CD4-positive, alpha-beta T cell treated with Interleukin-2 at 100 ng/mL for 4 hours (primary cell): ENCODE measurements around the gene DUSP5.

Source experiments
- DNase-seq: peaks from one replicate; pipeline ENCODE4 v3.0.0-alpha.2; 2020; ENCODE audit warnings: low spot score

Gene DUSP5

DNA sequence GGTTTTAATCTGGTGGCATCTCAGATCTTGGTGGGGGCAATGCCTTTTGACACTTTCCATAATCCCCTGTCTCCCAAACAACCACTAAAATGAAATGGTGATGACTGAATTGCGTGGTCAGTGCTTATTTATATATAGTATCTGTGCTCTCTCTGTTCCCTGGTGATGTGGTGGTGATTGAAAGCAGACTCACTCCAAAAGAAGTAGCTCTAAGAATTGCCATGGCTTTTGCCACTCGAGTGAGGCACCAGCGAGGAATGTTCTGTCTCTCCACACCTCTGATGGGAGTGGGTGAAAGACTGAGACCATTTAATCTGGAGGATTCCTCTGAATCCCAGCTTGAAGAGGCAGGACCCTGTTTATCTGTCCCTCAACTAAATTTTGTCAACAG is 2.8 kb downstream of the DUSP5 start:
- no peak for DNase-seq

DNA sequence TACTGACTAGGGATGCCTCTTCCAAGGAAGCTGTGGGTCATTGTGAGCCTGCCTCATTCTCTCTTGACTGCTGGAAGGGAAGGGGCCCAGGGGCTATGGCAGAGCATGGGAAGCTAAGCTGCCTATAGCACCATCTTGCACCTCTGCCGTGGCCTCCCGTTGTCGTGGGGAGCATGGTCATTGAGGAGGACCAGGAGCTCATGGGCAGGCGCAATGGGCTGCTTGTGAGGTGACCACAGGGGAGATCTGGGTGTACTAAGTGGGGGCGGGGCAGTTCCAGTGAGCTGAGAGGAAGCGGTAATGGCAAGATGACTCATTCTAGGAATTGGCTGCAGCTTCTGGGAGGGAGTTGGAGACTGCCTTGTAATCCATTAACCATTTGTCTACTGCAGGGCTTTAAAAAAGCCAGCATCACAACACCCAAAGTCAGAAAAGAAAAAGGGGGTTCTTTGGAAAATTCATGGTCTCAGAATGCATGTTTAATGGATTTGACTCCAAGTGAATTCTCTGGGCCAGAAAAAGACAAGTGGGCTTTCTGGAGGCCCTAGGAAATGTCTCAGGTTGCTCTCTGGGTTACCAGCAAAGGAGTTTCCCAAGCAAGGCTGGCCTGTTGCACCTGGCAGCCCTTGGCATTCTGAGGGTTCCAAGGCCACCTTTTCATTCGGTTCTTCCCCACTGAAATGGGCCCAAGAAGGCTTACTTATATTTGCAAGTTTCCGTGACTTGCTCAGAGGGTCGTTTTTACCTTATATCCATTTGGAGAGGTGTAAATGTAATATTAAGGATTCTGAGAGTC is 3.6 kb downstream of the DUSP5 start:
- DNase-seq = peak; percentile 85

- no peak for DNase-seq
Observed at GRCh38 chr10:110502072-110502845, 4.6 kb downstream of the DUSP5 start.

DNA sequence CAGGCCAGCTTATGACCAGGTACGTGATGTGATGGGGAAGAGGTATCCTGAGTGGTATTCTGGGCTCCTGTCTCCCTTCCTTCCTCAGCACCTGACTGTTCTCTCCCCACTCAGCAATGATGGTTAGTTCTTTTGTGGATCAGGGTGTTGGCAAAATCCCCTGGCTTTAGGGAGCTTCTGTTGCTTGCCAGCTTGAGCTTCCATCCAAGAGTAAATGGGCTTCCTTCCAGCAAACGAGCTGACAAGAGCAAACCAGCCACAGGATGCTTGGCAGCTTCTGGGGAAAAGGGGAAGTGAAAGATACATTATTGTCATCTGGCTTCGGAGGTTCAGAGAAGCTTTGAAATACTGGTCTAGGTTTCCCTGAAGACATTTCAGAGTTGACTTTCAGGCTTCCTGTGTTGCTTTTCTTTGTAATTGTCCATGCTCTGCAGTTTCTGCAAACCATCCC is 5.2 kb downstream of the DUSP5 start:
- peak; percentile 74 for DNase-seq

- DNase-seq = no peak
Observed at GRCh38 chr10:110503528-110504110, 5.9 kb downstream of the DUSP5 start.

DNA sequence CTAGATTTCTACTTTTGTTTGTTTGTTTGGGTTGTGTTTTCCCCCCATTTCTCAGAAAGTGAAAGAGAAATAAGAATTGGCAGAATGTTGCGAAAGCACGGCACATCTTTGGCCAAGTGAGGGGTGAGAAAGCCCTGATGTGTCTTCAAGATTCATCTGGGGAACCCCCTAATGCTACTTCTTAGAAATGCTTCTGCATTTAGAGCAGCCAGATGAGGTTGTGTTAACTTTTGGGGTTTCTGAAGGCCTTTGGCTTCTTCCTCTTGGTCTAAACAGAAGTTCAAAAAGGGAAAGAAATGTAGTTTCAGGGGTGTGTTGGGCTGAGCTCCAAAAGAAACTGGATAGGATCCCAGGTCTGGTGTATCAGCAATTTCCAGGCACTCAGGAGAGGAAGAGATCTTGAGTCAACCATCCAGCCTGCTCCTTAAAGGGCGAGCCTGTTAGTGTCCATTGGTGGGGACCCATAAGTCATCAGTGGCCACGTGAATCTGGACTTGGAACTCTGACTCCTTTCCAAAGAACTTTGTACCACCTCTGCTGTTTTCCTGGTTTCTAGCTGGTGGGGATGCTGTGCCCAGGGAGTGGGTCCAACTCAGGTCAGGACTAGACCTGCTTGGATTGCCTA is 6.5 kb downstream of the DUSP5 start:
- DNase-seq = peak; percentile 89

DNA sequence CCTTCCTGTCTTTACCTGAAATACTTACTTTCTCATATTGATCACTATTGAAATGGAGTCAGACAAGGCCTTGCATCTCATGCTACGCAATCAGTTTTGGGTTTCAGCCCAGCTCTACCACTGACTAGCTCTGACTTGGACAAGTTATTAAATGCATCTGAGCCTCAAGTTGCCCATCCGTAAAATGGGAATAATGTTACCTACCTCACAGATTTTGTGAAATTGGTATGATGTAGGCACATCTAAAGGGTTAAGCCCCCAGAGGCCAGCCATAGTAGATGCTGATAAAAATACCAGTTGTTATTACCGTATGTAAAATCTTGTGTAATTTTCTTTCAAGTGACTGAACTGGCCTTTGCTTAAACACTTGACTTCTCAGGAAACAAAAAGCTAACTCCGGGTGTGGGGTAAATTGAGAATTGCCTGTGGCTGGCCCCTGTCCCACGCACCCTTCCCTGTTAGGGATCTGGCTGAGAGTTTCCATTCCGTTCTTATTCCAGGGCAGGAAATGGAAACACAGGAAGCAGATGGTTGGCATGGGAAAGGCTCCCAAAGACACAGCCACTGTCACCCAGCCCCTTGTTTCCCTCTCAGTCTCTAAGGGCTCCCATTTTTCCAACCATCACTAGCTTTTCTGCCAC is 7.5 kb downstream of the DUSP5 start:
- DNase-seq = no peak

GRCh38 chr10:110506448-110506847 is 8.7 kb downstream of the DUSP5 start:
- no peak for DNase-seq

- DNase-seq = no peak
Observed at GRCh38 chr10:110507346-110507745, 9.6 kb downstream of the DUSP5 start.

GRCh38 chr10:110508159-110508788 is 10.6 kb downstream of the DUSP5 start:
- DNase-seq = no peak

GRCh38 chr10:110508806-110509544 is 11.3 kb downstream of the DUSP5 start:
- DNase-seq = no peak

DNA sequence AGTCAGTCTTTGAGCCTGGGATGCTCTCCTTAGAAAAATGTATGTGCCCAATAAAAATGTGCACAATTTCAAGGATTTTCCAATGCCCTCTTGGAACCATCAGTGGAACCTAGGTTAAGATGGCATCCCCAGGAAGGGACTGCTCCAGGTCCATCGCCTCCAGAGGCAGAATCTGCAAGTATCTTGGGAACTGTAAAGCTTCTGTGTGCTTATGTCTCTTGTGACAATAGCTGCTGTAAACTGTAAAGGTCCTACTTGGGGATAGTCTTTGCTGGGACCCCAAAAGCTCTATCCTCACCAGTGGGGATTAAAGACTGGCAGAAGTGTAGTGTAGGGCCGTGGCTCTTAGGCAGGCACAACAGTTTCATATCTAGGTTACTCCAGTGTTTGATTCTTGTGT is 11.9 kb downstream of the DUSP5 start:
- no peak for DNase-seq

- DNase-seq = no peak
Observed at GRCh38 chr10:110510086-110510485, 12.4 kb downstream of the DUSP5 start.

- no peak for DNase-seq
Observed at GRCh38 chr10:110510730-110511129, 13.0 kb downstream of the DUSP5 start.

- DNase-seq = no peak
Observed at GRCh38 chr10:110511734-110512449, 14.2 kb downstream of the DUSP5 start.

DNA sequence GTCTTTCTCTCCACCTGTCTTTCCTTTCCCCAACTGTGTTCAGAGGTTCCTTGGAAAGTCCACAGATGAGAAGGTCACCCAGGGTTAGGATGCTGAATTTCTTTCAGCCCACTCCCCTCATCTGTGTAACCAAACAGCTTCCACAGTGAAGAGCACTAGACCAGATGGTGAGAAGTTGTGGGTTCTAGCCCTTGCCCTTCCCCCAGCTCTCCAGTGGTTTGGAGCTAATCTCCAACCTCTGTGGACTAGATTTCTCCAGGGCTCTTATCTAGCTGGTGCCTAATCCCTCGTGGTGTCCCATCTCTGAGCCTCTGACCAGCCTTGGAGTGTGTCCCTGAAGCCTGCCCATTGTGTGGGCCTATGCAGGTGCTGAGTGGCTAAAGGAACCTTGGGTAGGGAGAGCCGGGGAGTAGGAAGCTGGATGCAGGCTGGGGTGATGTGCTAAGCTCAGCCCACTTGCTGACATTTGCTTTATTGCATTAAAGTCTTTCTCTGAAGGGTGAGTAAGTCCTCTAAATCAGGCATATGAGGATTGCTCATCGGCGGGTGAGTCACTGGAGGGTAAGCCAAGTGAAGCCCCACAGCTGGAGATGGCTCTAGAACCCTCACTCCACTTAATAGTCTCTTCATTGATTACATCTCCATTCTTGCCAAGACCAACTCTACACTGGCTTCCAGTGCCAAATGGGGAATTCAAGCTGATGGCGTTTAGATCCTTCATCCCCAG is 14.9 kb downstream of the DUSP5 start:
- peak; percentile 71 for DNase-seq

GRCh38 chr10:110513949-110514348 is 16.2 kb downstream of the DUSP5 start:
- DNase-seq = no peak

- no peak for DNase-seq
Observed at GRCh38 chr10:110514848-110515247, 17.1 kb downstream of the DUSP5 start.

- no peak for DNase-seq
Observed at GRCh38 chr10:110516815-110517492, 19.2 kb downstream of the DUSP5 start.
